Measurements from ENCODE around the gene NSMCE4A.
"Not testable (repeated sequence)": the region's sequence is repeated elsewhere in the genome, so short reads cannot be mapped to it uniquely, and the experiment has no call there.

The NSMCE4A gene

GRCh38 chr10:121930268-121931085 is 44.5 kb downstream of the NSMCE4A start:
- not testable (repeated sequence) for H3K36me3 ChIP-seq (ENCODE audit: insufficient read depth, low read length); H3K4me3 ChIP-seq (ENCODE audit: low read length); H3K9ac ChIP-seq (ENCODE audit: low read depth, low read length); H3K9me3 ChIP-seq (ENCODE audit: insufficient read depth, low read depth, low read length); H3K4me1 ChIP-seq (ENCODE audit: insufficient read depth, low read length); H3K27me3 ChIP-seq (ENCODE audit: insufficient read depth, low read length); H3K27ac ChIP-seq (ENCODE audit: low read depth, low read length)
- 86% methylated on average over 11 of the region's 11 CpGs for WGBS

GRCh38 chr10:121929585-121930267 is 45.3 kb downstream of the NSMCE4A start:
- not testable (repeated sequence) for H3K4me1 ChIP-seq (ENCODE audit: insufficient read depth, low read length); H3K27ac ChIP-seq (ENCODE audit: low read depth, low read length); H3K4me3 ChIP-seq (ENCODE audit: low read length); H3K36me3 ChIP-seq (ENCODE audit: insufficient read depth, low read length); H3K9me3 ChIP-seq (ENCODE audit: insufficient read depth, low read depth, low read length); H3K27me3 ChIP-seq (ENCODE audit: insufficient read depth, low read length); H3K9ac ChIP-seq (ENCODE audit: low read depth, low read length)
- 93% methylated on average over 13 of the region's 14 CpGs for WGBS

- peak overlapping the region; percentile 98 for H3K4me3 ChIP-seq (ENCODE audit: low read length)
- no peaks in the 10 kb centered on the region for H3K9me3 ChIP-seq (ENCODE audit: insufficient read depth, low read depth, low read length)
- H3K27me3 ChIP-seq (ENCODE audit: insufficient read depth, low read length), result no peaks in the 10 kb centered on the region
- H3K4me1 ChIP-seq (ENCODE audit: insufficient read depth, low read length), result peaks cover 10% of the 10 kb centered on the region
- peaks cover 6% of the 10 kb centered on the region; the same call in 1 of the 2 replicates for H3K36me3 ChIP-seq (ENCODE audit: insufficient read depth, low read length)
- peak overlapping the region; percentile 92 for H3K27ac ChIP-seq (ENCODE audit: low read depth, low read length)
- 10% methylated on average over 20 of the region's 20 CpGs for WGBS
- peak overlapping the region; percentile 97 for H3K9ac ChIP-seq (ENCODE audit: low read depth, low read length)
Measured at GRCh38 chr10:121928528-121928884, 46.5 kb downstream of the NSMCE4A start.

- peak within 1 kb of the TSS; percentile 92 for H3K27ac ChIP-seq (ENCODE audit: low read depth, low read length)
- H3K4me1 ChIP-seq (ENCODE audit: insufficient read depth, low read length), result peaks cover 10% of the 10 kb centered on the region
- H3K9ac ChIP-seq (ENCODE audit: low read depth, low read length), result peak within 1 kb of the TSS; percentile 97
- H3K4me3 ChIP-seq (ENCODE audit: low read length), result peak within 1 kb of the TSS; percentile 98
- H3K36me3 ChIP-seq (ENCODE audit: insufficient read depth, low read length), result peaks cover 12% of the 10 kb centered on the region; the same call in 1 of the 2 replicates
- WGBS, result under 1% methylated on average over 87 of the region's 87 CpGs
- no peaks in the 10 kb centered on the region for H3K27me3 ChIP-seq (ENCODE audit: insufficient read depth, low read length)
- H3K9me3 ChIP-seq (ENCODE audit: insufficient read depth, low read depth, low read length), result no peaks in the 10 kb centered on the region
Measured at GRCh38 chr10:121927841-121928527, 47.0 kb downstream of the NSMCE4A start, which contains the start of gene ATE1. TSS of gene ATE1 (minus strand) at chr10:121928031. CDS start at chr10:121927949, 82 bp downstream.

- peak overlapping the region; percentile 97 for H3K9ac ChIP-seq (ENCODE audit: low read depth, low read length)
- whole genome bisulfite sequencing, result under 1% methylated on average over 48 of the region's 48 CpGs
- H3K27me3 ChIP-seq (ENCODE audit: insufficient read depth, low read length), result no peaks in the 10 kb centered on the region
- H3K4me3 ChIP-seq (ENCODE audit: low read length), result peak overlapping the region; percentile 98
- peak overlapping the region; percentile 92 for H3K27ac ChIP-seq (ENCODE audit: low read depth, low read length)
- peaks cover 10% of the 10 kb centered on the region for H3K4me1 ChIP-seq (ENCODE audit: insufficient read depth, low read length)
- no peaks in the 10 kb centered on the region for H3K9me3 ChIP-seq (ENCODE audit: insufficient read depth, low read depth, low read length)
- peaks cover 16% of the 10 kb centered on the region; the same call in 1 of the 2 replicates for H3K36me3 ChIP-seq (ENCODE audit: insufficient read depth, low read length)
Measured at GRCh38 chr10:121927318-121927840, 47.6 kb downstream of the NSMCE4A start.

- Histone ChIP-seq H3K9me3 (ENCODE audit: insufficient read depth, low read depth, low read length) (no peaks in the 10 kb centered on the region), H3K36me3 (ENCODE audit: insufficient read depth, low read length) (peaks cover 22% of the 10 kb centered on the region; the same call in 1 of the 2 replicates), H3K9ac (ENCODE audit: low read depth, low read length) (peak overlapping the region; percentile 97), H3K27me3 (ENCODE audit: insufficient read depth, low read length) (no peaks in the 10 kb centered on the region), H3K4me3 (ENCODE audit: low read length) (peak overlapping the region; percentile 98), H3K27ac (ENCODE audit: low read depth, low read length) (peak overlapping the region; percentile 92; the same call in 1 of the 2 replicates), H3K4me1 (ENCODE audit: insufficient read depth, low read length) (peaks cover 10% of the 10 kb centered on the region)
- WGBS, result 6% methylated on average over 18 of the region's 20 CpGs
Measured at GRCh38 chr10:121926671-121927317, 48.2 kb downstream of the NSMCE4A start.

GRCh38 chr10:121926157-121926556 is 48.9 kb downstream of the NSMCE4A start:
- Histone ChIP-seq H3K4me3 (ENCODE audit: low read length) (peak overlapping the region; percentile 98), H3K27ac (ENCODE audit: low read depth, low read length) (no peak overlapping the region), H3K27me3 (ENCODE audit: insufficient read depth, low read length) (no peaks in the 10 kb centered on the region), H3K4me1 (ENCODE audit: insufficient read depth, low read length) (peaks cover 10% of the 10 kb centered on the region), H3K9me3 (ENCODE audit: insufficient read depth, low read depth, low read length) (no peaks in the 10 kb centered on the region), H3K9ac (ENCODE audit: low read depth, low read length) (no peak overlapping the region), H3K36me3 (ENCODE audit: insufficient read depth, low read length) (peaks cover 29% of the 10 kb centered on the region)
- 100% methylated on average over 1 of the region's 4 CpGs for WGBS

- Histone ChIP-seq H3K9ac (ENCODE audit: low read depth, low read length) (no peak overlapping the region), H3K9me3 (ENCODE audit: insufficient read depth, low read depth, low read length) (no peaks in the 10 kb centered on the region), H3K36me3 (ENCODE audit: insufficient read depth, low read length) (peaks cover 57% of the 10 kb centered on the region), H3K27me3 (ENCODE audit: insufficient read depth, low read length) (no peaks in the 10 kb centered on the region), H3K4me3 (ENCODE audit: low read length) (no peak overlapping the region), H3K27ac (ENCODE audit: low read depth, low read length) (no peak overlapping the region), H3K4me1 (ENCODE audit: insufficient read depth, low read length) (0 out of 2 replicates have a peak, but pooled peaks cover 2% of the 10 kb centered on the region)
- WGBS, result 93% methylated on average over 10 of the region's 10 CpGs
Measured at GRCh38 chr10:121921238-121921931, 53.6 kb downstream of the NSMCE4A start.

- no peaks in the 10 kb centered on the region for H3K4me1 ChIP-seq (ENCODE audit: insufficient read depth, low read length)
- H3K9me3 ChIP-seq (ENCODE audit: insufficient read depth, low read depth, low read length), result no peaks in the 10 kb centered on the region
- H3K27me3 ChIP-seq (ENCODE audit: insufficient read depth, low read length), result no peaks in the 10 kb centered on the region
- 95% methylated on average over 10 of the region's 10 CpGs for WGBS
- no peak overlapping the region for H3K27ac ChIP-seq (ENCODE audit: low read depth, low read length)
- peaks cover 62% of the 10 kb centered on the region for H3K36me3 ChIP-seq (ENCODE audit: insufficient read depth, low read length)
- no peak overlapping the region for H3K9ac ChIP-seq (ENCODE audit: low read depth, low read length)
- no peak overlapping the region for H3K4me3 ChIP-seq (ENCODE audit: low read length)
Measured at GRCh38 chr10:121919666-121920065, 55.4 kb downstream of the NSMCE4A start.

- H3K27me3 ChIP-seq (ENCODE audit: insufficient read depth, low read length); H3K4me3 ChIP-seq (ENCODE audit: low read length); H3K9me3 ChIP-seq (ENCODE audit: insufficient read depth, low read depth, low read length); H3K9ac ChIP-seq (ENCODE audit: low read depth, low read length); H3K4me1 ChIP-seq (ENCODE audit: insufficient read depth, low read length); H3K27ac ChIP-seq (ENCODE audit: low read depth, low read length): not testable (repeated sequence)
- 100% methylated on average over 7 of the region's 7 CpGs for WGBS
- peaks cover 65% of the 10 kb centered on the region for H3K36me3 ChIP-seq (ENCODE audit: insufficient read depth, low read length)
Measured at GRCh38 chr10:121918800-121919199, 56.2 kb downstream of the NSMCE4A start.
